ENCODE data around the gene SEMA3E.

The SEMA3E gene

GRCh38 chr7:83695128-83695960, 46.4 kb upstream of the SEMA3E start:
- Histone ChIP-seq H3K4me3 (replicated peaks; ENCODE audit: insufficient read depth, low read length) (no peak overlapping the region), H3K27me3 (ENCODE audit: insufficient read depth, poor library complexity, severe bottlenecking) (no peaks in the 10 kb centered on the region), H3K27ac (replicated peaks) (no peak overlapping the region)
- DNase-seq (ENCODE audit: low read depth in 1 of 2, low spot score in 1 of 2): no peak
- TF ChIP-seq GABPA (IDR thresholded peaks at IDR 0.05; ENCODE audit: low read depth) (no peak), SPI1 (IDR thresholded peaks at IDR 0.05; ENCODE audit: borderline replicate concordance, low read depth) (no peak), POLR2AphosphoS5 (IDR thresholded peaks at IDR 0.05; ENCODE audit: low read depth) (no peak)
- TF ChIP-seq, protein P1, sequence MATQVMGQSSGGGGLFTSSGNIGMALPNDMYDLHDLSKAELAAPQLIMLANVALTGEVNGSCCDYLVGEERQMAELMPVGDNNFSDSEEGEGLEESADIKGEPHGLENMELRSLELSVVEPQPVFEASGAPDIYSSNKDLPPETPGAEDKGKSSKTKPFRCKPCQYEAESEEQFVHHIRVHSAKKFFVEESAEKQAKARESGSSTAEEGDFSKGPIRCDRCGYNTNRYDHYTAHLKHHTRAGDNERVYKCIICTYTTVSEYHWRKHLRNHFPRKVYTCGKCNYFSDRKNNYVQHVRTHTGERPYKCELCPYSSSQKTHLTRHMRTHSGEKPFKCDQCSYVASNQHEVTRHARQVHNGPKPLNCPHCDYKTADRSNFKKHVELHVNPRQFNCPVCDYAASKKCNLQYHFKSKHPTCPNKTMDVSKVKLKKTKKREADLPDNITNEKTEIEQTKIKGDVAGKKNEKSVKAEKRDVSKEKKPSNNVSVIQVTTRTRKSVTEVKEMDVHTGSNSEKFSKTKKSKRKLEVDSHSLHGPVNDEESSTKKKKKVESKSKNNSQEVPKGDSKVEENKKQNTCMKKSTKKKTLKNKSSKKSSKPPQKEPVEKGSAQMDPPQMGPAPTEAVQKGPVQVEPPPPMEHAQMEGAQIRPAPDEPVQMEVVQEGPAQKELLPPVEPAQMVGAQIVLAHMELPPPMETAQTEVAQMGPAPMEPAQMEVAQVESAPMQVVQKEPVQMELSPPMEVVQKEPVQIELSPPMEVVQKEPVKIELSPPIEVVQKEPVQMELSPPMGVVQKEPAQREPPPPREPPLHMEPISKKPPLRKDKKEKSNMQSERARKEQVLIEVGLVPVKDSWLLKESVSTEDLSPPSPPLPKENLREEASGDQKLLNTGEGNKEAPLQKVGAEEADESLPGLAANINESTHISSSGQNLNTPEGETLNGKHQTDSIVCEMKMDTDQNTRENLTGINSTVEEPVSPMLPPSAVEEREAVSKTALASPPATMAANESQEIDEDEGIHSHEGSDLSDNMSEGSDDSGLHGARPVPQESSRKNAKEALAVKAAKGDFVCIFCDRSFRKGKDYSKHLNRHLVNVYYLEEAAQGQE (IDR thresholded peaks at IDR 0.05; ENCODE audit: insufficient replicate concordance, low read depth): no peak
- TF ChIP-seq, protein P2, sequence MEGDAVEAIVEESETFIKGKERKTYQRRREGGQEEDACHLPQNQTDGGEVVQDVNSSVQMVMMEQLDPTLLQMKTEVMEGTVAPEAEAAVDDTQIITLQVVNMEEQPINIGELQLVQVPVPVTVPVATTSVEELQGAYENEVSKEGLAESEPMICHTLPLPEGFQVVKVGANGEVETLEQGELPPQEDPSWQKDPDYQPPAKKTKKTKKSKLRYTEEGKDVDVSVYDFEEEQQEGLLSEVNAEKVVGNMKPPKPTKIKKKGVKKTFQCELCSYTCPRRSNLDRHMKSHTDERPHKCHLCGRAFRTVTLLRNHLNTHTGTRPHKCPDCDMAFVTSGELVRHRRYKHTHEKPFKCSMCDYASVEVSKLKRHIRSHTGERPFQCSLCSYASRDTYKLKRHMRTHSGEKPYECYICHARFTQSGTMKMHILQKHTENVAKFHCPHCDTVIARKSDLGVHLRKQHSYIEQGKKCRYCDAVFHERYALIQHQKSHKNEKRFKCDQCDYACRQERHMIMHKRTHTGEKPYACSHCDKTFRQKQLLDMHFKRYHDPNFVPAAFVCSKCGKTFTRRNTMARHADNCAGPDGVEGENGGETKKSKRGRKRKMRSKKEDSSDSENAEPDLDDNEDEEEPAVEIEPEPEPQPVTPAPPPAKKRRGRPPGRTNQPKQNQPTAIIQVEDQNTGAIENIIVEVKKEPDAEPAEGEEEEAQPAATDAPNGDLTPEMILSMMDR (IDR thresholded peaks at IDR 0.05; ENCODE audit: insufficient read depth, low read length): no peak

- TF ChIP-seq SPI1 (IDR thresholded peaks at IDR 0.05; ENCODE audit: borderline replicate concordance, low read depth) (no peak), POLR2AphosphoS5 (IDR thresholded peaks at IDR 0.05; ENCODE audit: low read depth) (no peak), GABPA (IDR thresholded peaks at IDR 0.05; ENCODE audit: low read depth) (no peak)
- TF ChIP-seq, protein P2 (IDR thresholded peaks at IDR 0.05; ENCODE audit: insufficient read depth, low read length): no peak
- TF ChIP-seq, protein P1 (IDR thresholded peaks at IDR 0.05; ENCODE audit: insufficient replicate concordance, low read depth): no peak
- no peak for DNase-seq (ENCODE audit: low read depth in 1 of 2, low spot score in 1 of 2)
- no peak overlapping the region for H3K27ac ChIP-seq (replicated peaks)
- no peak overlapping the region for H3K4me3 ChIP-seq (replicated peaks; ENCODE audit: insufficient read depth, low read length)
- H3K27me3 ChIP-seq (ENCODE audit: insufficient read depth, poor library complexity, severe bottlenecking): no peaks in the 10 kb centered on the region
Observed at GRCh38 chr7:83693256-83693655, 44.3 kb upstream of the SEMA3E start.

DNA sequence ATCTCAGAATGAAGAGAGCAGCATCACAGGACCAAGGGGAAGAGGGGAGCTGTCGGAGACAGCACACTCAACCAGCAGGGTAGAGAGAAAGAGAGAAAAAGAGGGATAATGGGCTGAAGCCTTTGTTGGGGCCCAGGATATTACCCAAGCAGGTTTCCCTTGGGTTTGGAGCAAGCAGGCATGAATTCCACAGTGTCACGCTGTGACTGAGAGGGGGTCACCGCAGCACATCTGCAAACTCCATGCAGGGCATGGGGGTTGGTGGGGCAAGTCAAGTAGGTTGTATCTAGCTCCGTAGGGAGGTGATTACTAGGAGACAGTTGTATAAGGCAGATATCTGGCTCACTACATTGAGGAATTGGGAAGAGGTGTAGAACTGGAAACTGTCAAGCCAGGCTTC, 42.2 kb upstream of the SEMA3E start:
- no peak overlapping the region for H3K4me3 ChIP-seq (replicated peaks; ENCODE audit: insufficient read depth, low read length)
- H3K27me3 ChIP-seq (ENCODE audit: insufficient read depth, poor library complexity, severe bottlenecking): no peaks in the 10 kb centered on the region
- H3K27ac ChIP-seq (replicated peaks): no peak overlapping the region
- TF ChIP-seq GABPA (IDR thresholded peaks at IDR 0.05; ENCODE audit: low read depth) (no peak), POLR2AphosphoS5 (IDR thresholded peaks at IDR 0.05; ENCODE audit: low read depth) (no peak), SPI1 (IDR thresholded peaks at IDR 0.05; ENCODE audit: borderline replicate concordance, low read depth) (no peak)
- TF ChIP-seq, protein P1 (IDR thresholded peaks at IDR 0.05; ENCODE audit: insufficient replicate concordance, low read depth): no peak
- TF ChIP-seq, protein P2 (IDR thresholded peaks at IDR 0.05; ENCODE audit: insufficient read depth, low read length): no peak
- DNase-seq (ENCODE audit: low read depth in 1 of 2, low spot score in 1 of 2): no peak
